H1 (cell line): Measurements from ENCODE around the gene JPH3. TPM values are rescaled to one million over a fixed set of nuclear protein-coding genes. Genes with fewer than 3 reads are reported as not detected.

ENCODE experiments used
- CTCF ChIA-PET: fragments of 300-600 bp; sonication (Branson Sonifier 250); formaldehyde crosslinking; loops from one replicate; lab custom pipeline; 2021; ENCODE audit not compliant: partially characterized antibody; lab: Charles Lee
- POLR2A ChIA-PET: fragments of 300-600 bp; sonication (Branson Sonifier 250); formaldehyde crosslinking; loops from one replicate; lab custom pipeline; 2021; ENCODE audit warnings: inconsistent platforms; ENCODE audit not compliant: partially characterized antibody; lab: Charles Lee
- DNase-seq, 2 experiments: peaks; one replicate each; pipeline versions ENCODE4 v3.0.0 to v3.0.0-alpha.2; 2010 to 2022; ENCODE audit warnings: low spot score in 2 of 2, low read depth in 1 of 2, mixed read lengths in 1 of 2
- FAIRE-seq: peaks from 2 replicates; lab custom pipeline; 2011; peaks lifted over from hg19 to GRCh38; lab: Jason Lieb, UNC
- H2AFZ ChIP-seq: 2 replicates; pipeline ENCODE4 v1.8.1; 2012; ENCODE audit warnings: low read length, inconsistent platforms
- H2AK5ac ChIP-seq: 2 replicates; pipeline ENCODE4 v1.6.1; 2013; ENCODE audit warnings: low read depth, low read length
- H2BK120ac ChIP-seq: replicated peaks from 2 replicates; pipeline ENCODE3; 2013; ENCODE audit warnings: low read depth, low read length, inconsistent platforms
- H2BK12ac ChIP-seq: 2 replicates; pipeline ENCODE4 v1.6.1; 2013; ENCODE audit warnings: low read depth, low read length
- H2BK15ac ChIP-seq: 2 replicates; pipeline ENCODE4 v1.6.1; 2013; ENCODE audit warnings: low read length
- H2BK20ac ChIP-seq: 2 replicates; pipeline ENCODE4 v1.6.1; 2013; ENCODE audit warnings: low read length
- H2BK5ac ChIP-seq: 2 replicates; pipeline ENCODE4 v1.6.1; 2013; ENCODE audit warnings: low read depth, low read length
- H3K14ac ChIP-seq: 2 replicates; pipeline ENCODE4 v1.6.1; 2013; ENCODE audit warnings: inconsistent platforms; ENCODE audit not compliant: insufficient read length
- H3K18ac ChIP-seq: 2 replicates; pipeline ENCODE4 v1.6.1; 2013; ENCODE audit warnings: low read length; ENCODE audit errors: extremely low read depth
- H3K23ac ChIP-seq: 2 replicates; pipeline ENCODE4 v1.6.1; 2013; ENCODE audit warnings: inconsistent platforms; ENCODE audit not compliant: insufficient read length
- H3K23me2 ChIP-seq: 2 replicates; pipeline ENCODE4 v1.6.1; 2013; ENCODE audit warnings: low read depth, low read length
- H3K27ac ChIP-seq: 2 replicates; pipeline ENCODE4 v1.6.1; 2011; ENCODE audit warnings: low read depth, low read length, inconsistent platforms
- H3K27me3 ChIP-seq, 4 experiments: replicated peaks in 1 of 4; 1 replicate in 1 of 4; 2 replicates in 3 of 4; pipeline versions ENCODE4 v1.6.1 to v1.8.1; 2011 to 2013; ENCODE audit warnings: low read length in 3 of 4, mild to moderate bottlenecking in 3 of 4, inconsistent platforms in 2 of 4, mixed read lengths in 2 of 4, moderate library complexity in 1 of 4; ENCODE audit not compliant: control insufficient read depth in 3 of 4, insufficient read depth in 3 of 4; ENCODE audit errors: extremely low read depth in 1 of 4
- H3K36me3 ChIP-seq, 4 experiments: 2 replicates each; pipeline versions ENCODE4 v1.6.1 to v1.8.1; 2011 to 2013; ENCODE audit warnings: mild to moderate bottlenecking in 4 of 4, low read length in 3 of 4, moderate library complexity in 2 of 4, control low read depth in 1 of 4, inconsistent platforms in 1 of 4; ENCODE audit not compliant: insufficient read depth in 4 of 4, control insufficient read depth in 2 of 4
- H3K4ac ChIP-seq: replicated peaks from 2 replicates; pipeline ENCODE3; 2013; ENCODE audit warnings: low read length, low read depth, mixed read lengths, inconsistent platforms; ENCODE audit not compliant: insufficient read length
- H3K4me1 ChIP-seq, 4 experiments: replicated peaks in 1 of 4; 1 replicate in 1 of 4; 2 replicates in 3 of 4; pipeline versions ENCODE4 v1.6.1 to v1.8.1; 2011 to 2013; ENCODE audit warnings: low read length in 3 of 4, inconsistent platforms in 2 of 4, mixed read lengths in 1 of 4; ENCODE audit not compliant: insufficient read depth in 4 of 4, control insufficient read depth in 3 of 4
- H3K4me2 ChIP-seq, 2 experiments: 2 replicates each; pipeline versions ENCODE4 v1.6.1 to v1.8.1; 2011 to 2013; ENCODE audit warnings: low read depth in 2 of 2, low read length in 2 of 2, control low read depth in 1 of 2, inconsistent platforms in 1 of 2, mild to moderate bottlenecking in 1 of 2; ENCODE audit not compliant: insufficient read depth in 1 of 2
- H3K4me3 ChIP-seq, 4 experiments: fragments of 200-600, 300-600 bp in 1 of 4; sonication (generic), shearing (Covaris generic), sonication (Bioruptor Twin) in 1 of 4; 2 replicates each; pipeline versions ENCODE4 v1.5.1 to v1.8.1; 2011 to 2016; ENCODE audit warnings: low read length in 4 of 4, low read depth in 3 of 4, control low read depth in 2 of 4, inconsistent platforms in 2 of 4, mild to moderate bottlenecking in 2 of 4, mixed read lengths in 1 of 4, moderate library complexity in 1 of 4; ENCODE audit not compliant: insufficient read depth in 2 of 4; ENCODE audit errors: extremely low read depth in 1 of 4
- H3K56ac ChIP-seq: replicated peaks from 2 replicates; pipeline ENCODE3; 2013; ENCODE audit warnings: low read depth, mild to moderate bottlenecking, mixed read lengths, low read length, inconsistent platforms; ENCODE audit not compliant: insufficient read length
- H3K79me1 ChIP-seq: 2 replicates; pipeline ENCODE4 v1.6.1; 2013; ENCODE audit warnings: low read depth, low read length, control low read depth
- H3K79me2 ChIP-seq, 2 experiments: 2 replicates each; pipeline versions ENCODE4 v1.6.1 to v1.8.1; 2012 to 2013; ENCODE audit warnings: low read length in 2 of 2, mild to moderate bottlenecking in 2 of 2, inconsistent platforms in 1 of 2; ENCODE audit not compliant: insufficient read depth in 2 of 2, control insufficient read depth in 1 of 2
- H3K9ac ChIP-seq, 4 experiments: replicated peaks in 1 of 4; 1 replicate in 1 of 4; 2 replicates in 3 of 4; pipeline versions ENCODE4 v1.6.1 to v1.8.1; 2011 to 2013; ENCODE audit warnings: low read depth in 3 of 4, low read length in 3 of 4, control low read depth in 2 of 4, mild to moderate bottlenecking in 2 of 4, moderate library complexity in 2 of 4, inconsistent platforms in 1 of 4; ENCODE audit errors: extremely low read depth in 1 of 4
- H3K9me3 ChIP-seq, 2 experiments: 2 replicates each; pipeline versions ENCODE4 v1.6.1 to v1.8.1; 2012 to 2013; ENCODE audit warnings: mild to moderate bottlenecking in 2 of 2, moderate library complexity in 2 of 2, control low read depth in 1 of 2, inconsistent platforms in 1 of 2, low read depth in 1 of 2, low read length in 1 of 2, mixed read lengths in 1 of 2; ENCODE audit not compliant: insufficient read depth in 2 of 2
- H4K20me1 ChIP-seq, 2 experiments: replicated peaks in 1 of 2; 2 replicates each; pipeline versions ENCODE3 to v1.8.1; 2011 to 2013; ENCODE audit warnings: inconsistent platforms in 2 of 2, low read length in 2 of 2, mild to moderate bottlenecking in 1 of 2; ENCODE audit not compliant: insufficient read depth in 2 of 2, control insufficient read depth in 1 of 2
- H4K5ac ChIP-seq: 2 replicates; pipeline ENCODE4 v1.6.1; 2013; ENCODE audit warnings: low read length, low read depth, mixed read lengths, inconsistent platforms; ENCODE audit not compliant: insufficient read length
- H4K8ac ChIP-seq: 2 replicates; pipeline ENCODE4 v1.8.0; 2013; ENCODE audit warnings: mild to moderate bottlenecking, moderate library complexity, low read length, inconsistent platforms; ENCODE audit not compliant: insufficient read depth; ENCODE audit errors: extremely low read depth
- H4K91ac ChIP-seq: replicated peaks from 2 replicates; pipeline ENCODE3; 2013; ENCODE audit warnings: low read length, mixed read lengths, inconsistent platforms; ENCODE audit not compliant: insufficient read length
- CREB1 ChIP-seq: IDR thresholded peaks from 2 replicates; pipeline ENCODE4 v1.6.1; 2012; ENCODE audit warnings: inconsistent platforms
- EGR1 ChIP-seq: IDR thresholded peaks from 2 replicates; pipeline ENCODE4 v1.6.1; 2011; ENCODE audit warnings: low read depth, low read length, borderline replicate concordance
- EP300 ChIP-seq, 2 experiments: IDR thresholded peaks; 1 replicate in 1 of 2; 2 replicates in 1 of 2; pipeline ENCODE4 v1.6.1; 2011 to 2012; ENCODE audit warnings: low read depth in 2 of 2, low read length in 2 of 2, mild to moderate bottlenecking in 2 of 2, borderline replicate concordance in 1 of 2, inconsistent platforms in 1 of 2, moderate library complexity in 1 of 2
- HDAC2 ChIP-seq, 2 experiments: fragments of 300-600 bp in 1 of 2; sonication (generic) in 1 of 2; IDR thresholded peaks; 2 replicates each; pipeline ENCODE4 v1.6.1; 2011 to 2012; ENCODE audit warnings: low read depth in 2 of 2, low read length in 2 of 2, mild to moderate bottlenecking in 2 of 2, moderate library complexity in 2 of 2, borderline replicate concordance in 1 of 2, inconsistent platforms in 1 of 2
- WGBS, 2 experiments: shearing (Covaris generic) in 1 of 2; methylation state at CpG; one replicate each; pipeline versions ENCODE4 v1.1.6 to v1.1.7; 2013 to 2015; ENCODE audit warnings: low lambda C conversion rate in 2 of 2, mixed read lengths in 2 of 2, inconsistent platforms in 1 of 2, low coverage in 1 of 2, missing lambda C conversion rate in 1 of 2; ENCODE audit not compliant: insufficient replicate concordance in 2 of 2, insufficient coverage in 1 of 2, insufficient read length in 1 of 2; ENCODE audit errors: extremely low coverage in 1 of 2, missing lambda C conversion rate in 1 of 2; 5-methylcytosine and 5-hydroxymethylcytosine counted together
- polyA plus RNA-seq, 7 experiments: library from polyadenylated mRNA; depleted of rRNA in 3 of 7; stranded (reverse) in 5 of 7; unstranded in 2 of 7; fragments of >200 nt in 5 of 7; fragments of 200-250 nt in 2 of 7; gene quantifications; 1 replicate in 5 of 7; 2 replicates in 1 of 7; 4 replicates in 1 of 7; pipeline versions ENCODE4 v1.2.1 to v1.2.3, GENCODE V29; 2011 to 2013; ENCODE audit warnings: missing spikeins in 2 of 7, mixed read lengths in 2 of 7
- total RNA-seq: library from RNA; stranded (reverse); fragmentation: NEBNext Ultra II Directional; extraction: Animal tissue kit (Norgen Biotek cat#: 25700); gene quantifications from 2 replicates; pipeline ENCODE4 v1.2.1, GENCODE V29; 2021

Gene JPH3
- total and polyA plus RNA-seq, 2 of the 8 experiments (the other 6 are each of a cell fraction or from before 2014, with no cell fraction given) = 10.3 to 28.3 TPM

- Histone ChIP-seq H3K23ac (no peak overlapping the region), H2BK120ac (no peak overlapping the region), H3K18ac (no peak overlapping the region), H3K4ac (no peak overlapping the region), H2BK12ac (no peak overlapping the region), H2BK15ac (no peak overlapping the region), H4K91ac (no peak overlapping the region), H3K79me2 (no peaks in the 10 kb centered on the region), H4K8ac (no peak overlapping the region), H3K4me1 (peaks cover 0 to 3% (median 0%) of the 10 kb centered on the region in 4 experiments; a peak in 1 of 7 replicates), H3K36me3 (no peaks in the 10 kb centered on the region), H2BK20ac (no peak overlapping the region), H3K27me3 (no peaks in the 10 kb centered on the region), H2AFZ (no peak overlapping the region), H4K5ac (no peak overlapping the region), H3K27ac (no peak overlapping the region), H2AK5ac (no peak overlapping the region), H3K79me1 (no peaks in the 10 kb centered on the region), H3K4me3 (no peak overlapping the region), H3K9me3 (peaks cover 0 to 10% of the 10 kb centered on the region in 2 experiments; a peak in 2 of 4 replicates), H3K4me2 (no peak overlapping the region), H3K23me2 (no peaks in the 10 kb centered on the region), H4K20me1 (peaks cover 0 to 4% of the 10 kb centered on the region in 2 experiments), H3K56ac (no peak overlapping the region), H2BK5ac (no peak overlapping the region), H3K9ac (no peak overlapping the region), H3K14ac (no peak overlapping the region)
- FAIRE-seq (no peak), DNase-seq (no peak)
- ChIA-PET CTCF (no interaction called here), POLR2A (no interaction called here)
- WGBS, 2 experiments = 92% methylated on average over 6 of the region's 6 CpGs; no CpG with 5 or more reads in 1 of the 2 experiments
- TF ChIP-seq EGR1 = no peak
- no peak for TF ChIP-seq CREB1
- no peak for TF ChIP-seq EP300 (IDR thresholded peaks at IDR 0.05; ENCODE audit: borderline replicate concordance in 1 of 2, low read depth in 2 of 2, low read length in 2 of 2)
- no peak for TF ChIP-seq HDAC2 (IDR thresholded peaks at IDR 0.05; ENCODE audit: borderline replicate concordance in 1 of 2, low read depth in 2 of 2, low read length in 2 of 2)
These were observed 37.9 kb upstream of the JPH3 start for GRCh38 chr16:87564524-87564778.
